HG03066 (cell line): ENCODE data around the gene AGAP1.

Experiments used
- ATAC-seq: cut with Tn5 transposase; IDR thresholded peaks from one replicate; pipeline ENCODE4 v1.9.1; 2021; ENCODE audit warnings: low read depth; ENCODE audit not compliant: unreplicated experiment

Gene AGAP1

DNA sequence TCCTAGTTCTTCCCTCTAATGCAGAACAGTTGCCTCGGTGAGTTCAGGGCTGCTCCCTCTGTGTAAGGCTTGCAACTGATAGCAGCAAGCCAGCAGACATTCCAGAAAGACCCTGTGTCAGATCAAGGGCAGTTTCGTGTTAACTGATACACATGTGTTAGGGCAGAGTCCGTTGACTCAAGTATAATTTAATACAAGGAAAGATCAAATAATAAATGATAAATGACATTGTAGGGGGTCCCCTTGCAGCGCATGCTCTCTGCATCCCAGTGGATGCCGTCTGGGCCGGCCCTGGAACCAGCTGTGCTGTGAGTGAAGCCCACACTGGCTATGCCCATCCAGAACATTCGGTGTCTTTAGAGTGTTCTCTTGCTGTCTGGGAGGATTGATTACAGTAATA lies 180.3 kb downstream of the AGAP1 start:
- no peak for ATAC-seq

DNA sequence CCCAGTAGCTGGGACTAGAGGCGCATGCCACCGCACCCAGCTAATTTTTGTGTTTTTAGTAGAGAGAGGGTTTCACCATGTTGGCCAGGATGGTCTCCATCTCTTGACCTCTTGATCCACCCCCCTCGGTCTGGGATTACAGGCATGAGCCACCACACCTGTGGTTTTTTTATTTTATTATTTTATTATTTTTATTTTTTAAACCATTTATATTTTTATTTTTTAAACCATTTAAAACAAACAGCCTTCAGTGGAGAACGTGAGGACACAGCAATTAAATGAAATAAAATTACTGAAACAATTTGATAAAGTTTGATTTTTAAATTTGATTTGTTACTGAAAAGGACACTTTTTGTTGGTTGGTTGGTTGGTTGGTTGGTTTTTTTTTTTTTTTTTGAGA lies 181.0 kb downstream of the AGAP1 start:
- ATAC-seq, result no peak

DNA sequence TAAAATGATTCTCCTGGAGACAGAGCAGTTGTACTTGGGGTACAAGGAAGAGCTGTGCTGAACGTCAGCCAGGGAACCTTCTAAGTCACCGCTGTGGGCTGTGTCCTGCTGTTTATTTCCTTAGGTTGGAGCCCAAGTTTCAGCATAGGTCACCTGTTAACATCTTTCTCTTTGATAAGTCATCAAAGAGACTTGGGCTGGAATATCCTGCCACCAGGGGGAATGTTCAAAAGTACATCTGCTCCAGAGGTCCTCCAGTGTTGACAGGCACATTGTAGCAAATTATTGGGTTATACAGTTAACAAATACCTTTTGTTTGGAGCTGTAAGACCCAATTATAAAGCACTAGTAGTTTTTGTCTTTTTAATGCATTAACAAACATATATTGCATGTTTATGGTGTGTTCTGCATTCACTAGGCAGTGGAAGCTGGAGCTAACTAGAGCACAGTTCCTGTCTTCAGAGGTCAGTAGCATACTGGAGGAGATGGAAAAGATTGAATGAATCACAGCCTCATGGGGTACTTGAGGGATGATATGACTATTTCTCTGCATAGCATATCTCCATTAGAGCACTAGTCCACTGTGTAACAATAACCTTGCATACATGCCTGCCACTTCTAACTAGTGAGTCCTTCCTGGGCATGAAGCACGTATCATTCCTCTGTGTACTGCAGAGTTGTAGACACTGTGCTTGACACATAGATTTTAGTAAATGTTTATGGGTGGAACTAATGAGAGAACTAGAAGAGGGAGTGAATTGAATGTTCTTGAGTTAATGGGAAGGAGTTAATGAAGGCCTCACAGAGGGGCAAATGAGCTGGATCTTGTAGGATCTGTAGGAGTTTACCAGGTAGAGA lies 182.1 kb downstream of the AGAP1 start:
- no peak for ATAC-seq

DNA sequence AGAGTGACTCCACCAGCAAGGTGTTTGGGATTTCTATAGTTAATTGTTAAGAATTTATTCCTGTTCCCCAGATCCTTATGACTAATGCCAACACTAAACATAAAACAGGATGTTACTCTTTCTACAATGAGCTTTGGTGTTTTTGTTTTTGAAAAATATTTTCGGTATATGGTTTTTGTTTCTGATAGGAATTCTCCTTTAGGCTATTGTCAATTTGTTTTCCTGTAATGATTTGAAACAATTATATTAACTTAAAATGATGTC lies 182.6 kb downstream of the AGAP1 start:
- ATAC-seq, result no peak

DNA sequence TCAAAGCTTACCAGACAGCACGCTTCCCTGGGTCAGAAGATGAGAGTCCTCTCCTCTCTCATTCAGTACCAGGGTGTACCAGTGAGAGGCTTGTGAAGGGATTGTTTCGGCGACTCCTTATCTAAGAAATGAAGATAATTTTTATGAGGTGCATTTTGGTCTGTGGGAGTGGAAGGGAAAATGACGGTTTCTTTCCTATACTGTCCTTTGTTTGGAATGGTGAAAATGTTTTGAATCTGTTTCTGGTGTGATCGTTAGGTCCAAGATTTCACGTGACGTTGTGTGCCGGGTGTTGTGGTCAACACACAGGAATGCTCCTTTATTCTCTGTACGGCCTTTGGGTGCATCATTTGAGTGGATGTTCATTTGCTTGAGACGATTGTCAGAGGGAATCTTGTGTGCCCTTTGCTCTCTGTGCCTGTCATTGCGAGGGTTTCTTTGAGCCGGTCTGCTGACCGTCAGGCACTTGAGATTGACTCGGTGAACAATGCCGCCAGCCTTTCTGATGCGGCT lies 183.5 kb downstream of the AGAP1 start:
- ATAC-seq, result no peak

DNA sequence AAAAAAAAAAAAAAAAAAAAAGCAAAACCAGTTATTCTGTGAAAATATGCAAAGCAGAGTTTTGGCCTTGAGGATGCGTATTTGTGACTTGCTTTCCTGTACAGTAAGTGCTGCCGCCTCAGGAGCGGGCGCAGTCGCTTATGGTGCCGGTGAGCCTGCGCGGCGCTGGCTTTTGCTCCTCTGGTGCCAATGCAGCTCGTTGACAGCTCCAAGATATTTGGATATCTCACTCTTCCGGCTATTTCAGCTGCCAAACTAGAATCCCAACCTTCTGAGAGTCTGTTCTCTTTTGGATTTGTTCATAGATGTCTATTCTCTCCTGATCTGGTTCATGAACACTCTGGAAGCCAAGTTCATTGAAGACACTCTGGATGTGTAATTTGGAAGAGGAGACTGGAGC lies 184.1 kb downstream of the AGAP1 start:
- ATAC-seq, result no peak

DNA sequence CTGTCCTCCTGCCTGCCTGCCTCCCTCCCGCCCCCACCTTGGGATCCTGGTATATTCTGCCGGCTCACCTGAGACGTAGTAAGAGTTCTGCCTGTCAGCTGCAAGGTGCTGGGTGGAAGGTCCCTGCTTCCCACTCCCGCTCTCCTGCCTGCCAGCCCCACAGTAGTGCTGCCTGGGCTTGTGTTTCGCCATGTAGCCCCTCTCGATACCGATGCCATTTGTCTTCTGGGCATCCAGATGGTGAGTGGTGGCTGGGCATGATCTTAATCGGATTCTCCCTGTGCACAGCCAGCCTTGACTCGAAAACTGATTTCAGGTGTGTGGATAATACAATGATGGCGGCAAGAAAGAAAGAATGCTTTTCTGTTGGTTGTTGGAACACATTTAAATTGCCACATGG lies 184.9 kb downstream of the AGAP1 start:
- ATAC-seq, result no peak

DNA sequence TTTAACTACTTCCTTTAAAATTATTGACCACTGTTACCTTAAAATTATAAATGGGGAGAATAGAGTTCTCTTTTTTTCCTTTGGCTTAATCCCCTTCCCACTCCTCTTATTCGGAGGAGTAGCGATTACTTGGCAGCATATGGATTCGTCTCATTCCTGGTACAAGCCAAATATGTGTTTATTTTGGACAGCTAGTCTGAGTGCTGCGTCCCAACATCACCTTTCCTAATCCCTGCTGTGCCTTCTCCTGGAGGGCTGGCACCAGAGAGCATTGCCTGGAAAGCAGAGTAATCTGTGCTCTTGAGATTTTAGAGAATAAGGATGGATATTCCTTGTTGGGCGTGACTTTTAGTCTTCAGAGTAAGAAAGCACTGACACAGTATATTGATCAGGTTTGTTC lies 185.6 kb downstream of the AGAP1 start:
- ATAC-seq, result no peak

DNA sequence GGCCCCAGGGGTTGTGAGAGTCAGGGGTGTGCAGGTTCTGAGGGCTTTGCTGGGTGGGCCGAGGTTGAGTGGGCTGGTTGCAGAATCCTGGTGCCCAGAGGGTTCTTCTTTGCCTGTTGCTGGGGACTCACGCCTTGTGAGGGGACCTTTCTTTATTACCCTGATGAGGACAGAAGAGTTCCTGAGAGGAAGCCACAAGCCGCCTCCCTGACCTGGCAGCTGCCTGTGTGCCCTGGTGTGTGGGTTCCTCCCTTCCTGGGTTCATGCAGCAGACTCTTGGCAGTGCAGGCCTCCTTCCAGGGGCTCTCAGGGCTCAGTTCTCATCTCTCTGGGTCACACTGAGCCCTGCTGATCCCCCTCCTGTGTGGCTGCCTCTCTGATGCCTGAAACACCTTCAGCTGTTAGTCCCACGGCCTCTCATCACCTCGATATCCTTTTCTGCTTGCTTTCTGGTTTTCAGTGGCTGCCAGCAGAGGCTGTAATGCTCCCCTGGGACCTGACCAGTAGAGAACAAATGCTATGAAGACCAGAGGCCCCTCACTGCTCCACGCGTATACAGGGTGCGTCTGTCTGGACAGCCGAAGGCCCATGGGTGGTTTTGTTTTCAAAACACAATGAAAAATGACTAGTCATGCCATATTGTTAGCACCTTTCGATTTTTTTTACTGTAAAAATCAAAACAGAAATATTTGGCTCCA lies 191.3 kb downstream of the AGAP1 start:
- no peak for ATAC-seq

DNA sequence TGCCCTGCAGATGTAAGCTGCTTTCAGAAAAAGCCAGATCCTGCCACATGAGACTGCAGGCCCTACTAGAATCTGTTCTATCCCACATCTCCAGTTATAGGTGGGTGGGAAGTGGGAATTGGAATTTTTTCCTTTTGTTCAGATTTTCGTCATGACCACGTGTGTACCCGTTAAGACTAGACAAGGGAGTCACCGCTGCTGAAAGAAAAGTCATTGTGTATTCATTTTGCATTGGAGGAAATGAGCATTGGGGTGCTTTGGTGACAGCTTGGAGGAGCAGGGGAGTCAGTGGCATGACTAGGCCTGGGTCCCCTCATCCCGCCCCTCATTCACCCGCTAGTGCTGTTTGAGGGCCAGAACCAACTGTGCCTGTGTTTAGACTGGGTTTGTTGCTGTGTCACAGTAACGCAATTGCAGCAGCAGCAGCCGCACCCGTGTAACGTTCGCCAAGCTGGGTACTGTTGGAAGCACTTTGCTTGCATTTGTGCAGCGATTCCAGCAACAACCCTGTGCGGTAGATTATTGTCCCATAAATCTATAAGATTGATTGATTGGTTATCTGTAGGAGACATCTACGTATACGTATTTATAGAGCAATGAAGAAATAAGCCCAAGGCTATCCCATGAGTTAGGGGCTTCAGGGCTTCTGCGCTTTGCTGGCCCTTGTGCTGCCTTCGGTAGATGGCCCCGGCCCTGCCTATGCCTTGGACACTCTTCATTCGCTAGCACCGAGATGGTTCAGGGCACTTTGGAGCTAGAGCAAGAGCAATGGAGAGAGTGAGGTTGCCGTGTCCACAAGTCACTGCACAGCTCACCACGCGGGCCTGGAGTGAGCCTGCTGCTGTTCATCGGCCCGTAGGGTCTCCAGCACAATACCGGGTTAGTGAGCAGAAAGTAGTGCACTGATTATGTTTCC lies 194.9 kb downstream of the AGAP1 start:
- no peak for ATAC-seq

DNA sequence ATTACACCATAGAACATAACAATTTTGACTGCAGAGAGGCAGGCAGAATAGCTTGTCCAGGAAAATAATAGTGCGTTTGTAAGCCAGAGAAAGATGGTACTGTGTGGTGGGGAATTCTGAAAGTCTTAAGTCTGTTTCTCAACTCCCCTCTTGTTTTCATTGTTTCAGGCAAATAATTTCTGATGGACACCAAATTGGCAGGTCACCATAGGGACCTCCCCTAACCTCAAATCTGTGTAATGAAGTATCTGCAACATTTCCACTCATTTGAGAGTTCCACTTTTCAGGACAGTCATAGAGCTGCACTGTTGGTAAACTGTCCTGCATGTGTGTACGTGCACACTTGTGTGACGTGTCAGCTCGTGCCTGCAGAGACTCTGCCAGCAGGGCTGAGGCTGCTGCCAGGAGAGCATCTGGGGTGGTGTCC lies 195.6 kb downstream of the AGAP1 start:
- ATAC-seq, result no peak

DNA sequence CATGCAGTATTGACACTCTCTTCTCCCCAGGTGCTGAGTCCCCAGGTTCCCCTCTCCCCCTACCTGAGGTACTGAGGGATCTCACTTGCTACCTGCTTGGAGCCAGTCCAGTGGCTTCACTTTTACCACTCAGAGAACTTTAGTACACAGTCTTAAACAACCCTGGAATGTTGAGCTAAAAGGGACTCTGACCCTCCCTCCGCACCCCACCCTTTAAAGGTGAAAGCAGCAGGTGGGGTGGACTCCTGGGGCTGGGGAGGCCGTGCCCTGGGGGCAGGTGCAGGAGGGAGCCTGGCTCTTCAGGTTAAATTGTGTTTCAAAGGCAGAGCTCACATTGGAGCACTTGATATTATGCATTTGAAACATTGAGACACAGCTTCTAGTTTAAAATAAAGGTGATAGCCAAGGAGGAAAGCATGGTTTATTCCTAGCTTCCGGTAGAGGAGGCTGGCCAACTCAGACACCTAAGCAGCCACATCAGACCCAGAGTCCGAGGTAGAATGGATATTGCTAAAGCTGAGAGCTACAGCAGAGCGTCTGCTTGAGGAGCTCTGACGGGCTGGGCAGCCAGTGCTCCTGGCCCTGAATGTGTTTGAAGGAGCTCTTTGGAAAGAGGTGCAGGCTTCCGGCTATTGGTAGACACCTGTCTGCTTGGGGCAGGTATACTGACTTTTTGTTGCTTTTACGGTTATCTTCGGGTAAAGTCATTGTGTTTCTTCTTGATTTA lies 196.4 kb downstream of the AGAP1 start:
- no peak for ATAC-seq

DNA sequence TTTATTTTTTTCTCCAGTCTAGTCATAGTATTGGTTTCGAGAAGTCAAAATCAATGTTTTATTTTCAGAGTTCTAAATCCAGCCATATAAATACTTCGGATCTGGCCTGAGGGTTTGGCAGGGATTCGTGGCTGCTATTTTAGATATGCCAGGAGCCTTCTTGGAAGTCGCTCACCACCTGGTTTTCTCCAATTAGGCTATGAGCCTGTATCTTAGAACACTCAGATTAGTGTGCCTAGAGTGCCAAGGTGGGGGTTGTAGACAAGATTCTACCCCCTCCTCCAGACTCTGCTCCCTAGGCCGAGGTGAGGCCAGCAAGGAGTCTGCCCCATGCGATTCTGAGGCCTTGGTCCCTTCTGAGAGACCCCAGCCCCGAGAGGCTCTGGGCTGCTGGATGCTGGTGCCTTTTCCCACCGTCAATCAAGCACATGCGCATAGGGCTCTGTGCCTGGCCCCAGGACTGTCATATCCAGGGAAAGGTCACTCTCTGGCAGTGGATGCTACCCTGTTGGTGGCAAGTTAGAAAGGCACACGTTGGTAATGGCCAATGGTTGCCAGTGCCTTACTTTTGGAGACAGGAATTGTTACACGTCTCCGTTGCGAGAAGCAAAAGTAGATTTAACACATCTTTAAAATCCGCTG lies 197.1 kb downstream of the AGAP1 start:
- ATAC-seq, result no peak

DNA sequence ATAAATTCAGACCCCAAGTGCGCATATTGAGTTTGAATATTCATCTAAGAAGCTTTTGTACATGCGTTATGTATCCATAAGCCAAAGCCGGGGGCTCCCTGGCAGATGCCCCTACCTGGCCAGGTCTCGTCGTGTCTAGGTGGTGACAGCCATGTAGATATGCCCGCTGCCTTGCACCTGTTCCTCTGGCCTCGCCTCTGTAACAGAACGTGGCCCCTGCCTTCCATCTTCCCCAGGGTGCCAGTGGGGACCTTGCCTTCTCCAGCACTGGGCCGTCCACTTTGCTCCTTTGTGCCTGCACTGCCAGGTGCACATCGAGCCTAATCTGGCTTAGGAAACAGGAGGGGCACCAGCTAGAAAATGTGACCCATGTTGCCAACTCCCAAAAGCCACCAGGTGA lies 198.2 kb downstream of the AGAP1 start:
- ATAC-seq, result no peak

DNA sequence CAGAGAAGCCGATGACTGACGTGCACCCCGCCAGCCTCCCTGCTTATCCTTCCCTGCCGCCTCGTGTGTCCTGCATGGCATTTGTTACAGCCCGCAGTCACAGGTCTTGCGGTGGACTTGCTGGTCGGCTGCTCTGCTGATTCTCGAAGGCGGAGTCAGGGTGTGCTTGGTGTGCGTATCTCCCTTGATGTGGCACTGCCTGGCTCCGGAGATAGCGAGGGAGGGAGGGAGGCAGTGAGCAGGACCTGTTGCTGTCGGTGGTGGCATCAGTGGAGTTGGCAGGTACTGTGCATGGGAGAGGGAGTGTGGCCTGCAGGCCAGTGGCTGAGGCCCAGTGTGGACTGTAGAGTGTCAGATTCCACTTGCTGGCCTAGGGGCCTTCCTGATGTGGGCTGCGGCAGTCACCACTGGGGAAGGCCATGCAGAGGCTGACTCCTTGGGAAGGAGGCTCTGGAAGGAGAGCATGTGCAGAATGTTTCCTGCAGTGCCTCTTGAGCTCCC lies 198.9 kb downstream of the AGAP1 start:
- ATAC-seq, result no peak

DNA sequence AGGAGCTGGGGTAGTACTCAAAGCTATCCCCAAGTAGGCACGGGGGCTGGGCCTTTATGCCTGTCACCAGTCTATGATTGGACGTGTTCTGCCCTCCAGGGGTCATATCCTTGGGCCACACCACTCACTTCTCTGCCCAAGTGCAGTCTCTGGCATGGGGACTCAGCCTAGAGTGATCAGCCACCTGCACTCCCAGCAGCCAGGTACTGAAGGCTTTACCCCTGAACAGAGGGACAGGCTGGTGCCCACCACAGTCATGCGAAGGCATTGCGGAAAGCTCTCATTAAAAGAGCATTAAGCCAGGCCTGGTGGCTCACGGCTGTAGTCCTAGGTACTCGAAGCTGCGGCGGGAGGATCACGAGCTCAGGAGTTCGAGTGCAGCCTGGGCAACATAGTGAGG lies 199.4 kb downstream of the AGAP1 start:
- no peak for ATAC-seq

DNA sequence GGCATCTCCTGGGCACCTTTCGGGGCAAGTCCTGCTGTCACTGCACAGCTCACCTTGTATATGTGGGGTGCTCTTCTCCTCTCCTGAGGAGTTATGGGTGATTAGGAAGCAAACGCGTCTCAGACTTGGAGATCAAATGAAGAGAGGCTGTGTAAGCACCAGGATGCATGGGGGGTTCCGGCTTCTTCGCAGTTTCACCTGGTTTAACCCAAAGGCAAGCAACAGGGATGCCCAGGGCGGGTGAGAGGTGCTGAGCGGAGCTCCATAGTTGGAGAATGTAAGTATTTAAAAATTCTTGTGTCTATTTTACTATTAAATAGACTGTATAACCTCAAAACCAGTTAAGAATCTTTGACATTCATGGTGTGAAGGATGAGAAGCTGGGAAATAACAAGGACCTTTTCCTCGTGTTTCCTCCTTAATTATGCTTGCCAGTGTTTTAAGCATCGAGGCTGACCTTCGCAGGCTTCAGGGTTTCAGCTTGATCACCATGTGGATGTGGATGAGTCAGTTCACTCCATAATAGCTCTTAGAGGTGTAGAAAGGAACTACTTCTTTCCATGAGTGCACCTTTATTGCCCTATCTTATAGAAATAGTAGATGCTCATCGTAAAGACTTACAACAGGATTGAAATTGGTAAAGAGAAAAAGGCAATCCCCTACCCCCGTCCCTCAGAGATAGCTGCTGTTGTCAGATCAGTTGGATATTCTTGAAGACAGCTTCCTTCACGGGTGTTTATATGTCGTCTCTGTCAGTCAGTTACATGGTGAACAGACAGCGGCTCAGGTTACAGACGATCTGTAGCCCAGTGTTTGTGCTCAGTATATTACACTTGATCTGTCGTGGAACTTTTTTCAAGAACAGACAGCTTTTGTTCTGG lies 201.1 kb downstream of the AGAP1 start:
- ATAC-seq, result no peak

DNA sequence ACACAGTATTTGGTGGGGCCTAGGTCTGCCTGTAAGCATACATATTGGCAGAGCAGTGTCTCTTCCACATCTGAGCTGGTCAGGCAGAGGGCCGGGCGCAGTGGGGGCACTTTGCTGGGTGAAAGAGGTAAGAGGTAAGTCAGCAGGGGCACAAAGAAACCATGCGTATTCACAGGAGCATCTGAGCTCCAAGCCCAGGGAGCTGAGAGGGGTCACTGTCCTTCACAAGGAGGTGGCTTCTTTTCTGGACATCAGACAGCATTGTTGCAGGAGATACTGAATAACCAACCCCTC lies 201.7 kb downstream of the AGAP1 start:
- no peak for ATAC-seq

DNA sequence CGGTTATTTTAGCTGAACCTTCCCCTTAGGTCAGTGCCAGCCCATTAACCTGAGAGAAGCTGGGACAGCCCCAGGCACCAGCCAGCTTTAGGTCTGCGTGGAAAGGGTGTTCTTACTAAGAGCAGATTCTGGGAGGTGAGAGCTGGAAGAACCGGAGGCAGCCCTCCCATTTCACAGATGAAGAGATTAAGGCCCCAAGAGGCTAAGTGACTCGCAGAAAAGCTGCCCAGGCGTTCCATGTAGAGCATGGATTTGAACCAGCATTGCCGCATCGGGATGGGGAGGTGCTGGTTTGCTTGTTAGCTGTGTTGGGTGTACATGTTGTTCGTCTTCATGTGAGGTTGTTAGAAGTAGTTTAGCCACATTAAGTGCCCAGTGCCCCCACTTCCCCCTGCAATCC lies 203.2 kb downstream of the AGAP1 start:
- no peak for ATAC-seq
